CD14-positive monocyte (primary cell): ENCODE data around the gene SHOC1. TPM values are rescaled to one million over a fixed set of nuclear protein-coding genes. Genes with fewer than 3 reads are reported as not detected.

Experiments used
- DNase-seq, 3 donors: peaks; one replicate each; pipeline ENCODE4 v3.0.0-alpha.2; 2011 to 2022
- H2AFZ ChIP-seq: 2 replicates; pipeline ENCODE4 v1.6.0; 2012; ENCODE audit warnings: mild to moderate bottlenecking, low read depth, low read length, inconsistent platforms; ENCODE audit not compliant: insufficient read depth, poor library complexity, severe bottlenecking
- H3K27ac ChIP-seq, 2 donors: 1 replicate in 1 of 2; 2 replicates in 1 of 2; pipeline ENCODE4 v1.5.1; 2012 to 2013; ENCODE audit warnings: low read length in 2 of 2, control low read depth in 1 of 2, inconsistent platforms in 1 of 2, low read depth in 1 of 2, mild to moderate bottlenecking in 1 of 2
- H3K27me3 ChIP-seq, 2 donors: one replicate each; pipeline versions ENCODE4 v1.6.0 to v1.6.1; 2011 to 2013; ENCODE audit warnings: low read length in 2 of 2; ENCODE audit not compliant: control insufficient read depth in 2 of 2, insufficient read depth in 2 of 2
- H3K36me3 ChIP-seq, 2 donors: replicated peaks in 1 of 2; 1 replicate in 1 of 2; 2 replicates in 1 of 2; pipeline versions ENCODE4 v1.5.1 to v1.6.1; 2012 to 2013; ENCODE audit warnings: low read length in 2 of 2, control low read depth in 1 of 2, inconsistent platforms in 1 of 2, mild to moderate bottlenecking in 1 of 2; ENCODE audit not compliant: insufficient read depth in 2 of 2, control insufficient read depth in 1 of 2
- H3K4me1 ChIP-seq, 2 donors: 1 replicate in 1 of 2; 2 replicates in 1 of 2; pipeline versions ENCODE4 v1.5.1 to v1.6.1; 2012 to 2013; ENCODE audit warnings: low read length in 2 of 2, control low read depth in 1 of 2, inconsistent platforms in 1 of 2, mild to moderate bottlenecking in 1 of 2, moderate library complexity in 1 of 2; ENCODE audit not compliant: insufficient read depth in 2 of 2, control insufficient read depth in 1 of 2
- H3K4me2 ChIP-seq: replicated peaks from 2 replicates; pipeline ENCODE3; 2012; ENCODE audit warnings: low read length, moderate library complexity, mild to moderate bottlenecking; ENCODE audit not compliant: poor library complexity, severe bottlenecking; ENCODE audit errors: extremely low read depth
- H3K4me3 ChIP-seq, 3 experiments: fragments of 200-600 bp in 1 of 3; sonication (generic) in 1 of 3; replicated peaks in 1 of 3; 1 replicate in 2 of 3; 2 replicates in 1 of 3; pipeline ENCODE4 v1.5.1; 2011 to 2013; ENCODE audit warnings: low read length in 3 of 3, mild to moderate bottlenecking in 3 of 3, control low read depth in 2 of 3, low read depth in 2 of 3, inconsistent platforms in 1 of 3, moderate library complexity in 1 of 3
- H3K79me2 ChIP-seq: 2 replicates; pipeline ENCODE4 v1.6.0; 2012; ENCODE audit warnings: mild to moderate bottlenecking, control low read depth, inconsistent platforms, low read length, moderate library complexity; ENCODE audit not compliant: insufficient read depth
- H3K9ac ChIP-seq: 2 replicates; pipeline ENCODE4 v1.6.0; 2017; ENCODE audit warnings: low read length, mild to moderate bottlenecking; ENCODE audit not compliant: insufficient read depth, poor library complexity, severe bottlenecking
- H3K9me3 ChIP-seq, 2 donors: replicated peaks in 1 of 2; 1 replicate in 1 of 2; 2 replicates in 1 of 2; pipeline versions ENCODE4 v1.5.1 to v1.6.1; 2012 to 2013; ENCODE audit warnings: low read length in 2 of 2, control low read depth in 1 of 2; ENCODE audit not compliant: control insufficient read depth in 1 of 2, insufficient read depth in 1 of 2
- H4K20me1 ChIP-seq: 2 replicates; pipeline ENCODE4 v1.6.0; 2012; ENCODE audit warnings: mild to moderate bottlenecking, low read length, control low read depth, moderate library complexity; ENCODE audit not compliant: insufficient read depth
- H3K27ac Mint-ChIP-seq, 7 donors: one replicate each; pipeline ENCODE4 v1.8.0; 2020; ENCODE audit warnings: mild to moderate bottlenecking in 7 of 7, mixed read lengths in 7 of 7, moderate library complexity in 6 of 7, inconsistent platforms in 2 of 7
- H3K27me3 Mint-ChIP-seq, 3 donors: one replicate each; pipeline ENCODE4 v1.8.0; 2021 to 2022; ENCODE audit warnings: low read depth in 3 of 3, mild to moderate bottlenecking in 3 of 3, mixed read lengths in 3 of 3, moderate library complexity in 3 of 3, inconsistent platforms in 1 of 3
- H3K36me3 Mint-ChIP-seq, 2 donors: one replicate each; pipeline ENCODE4 v1.8.0; 2020; ENCODE audit warnings: mixed read lengths in 2 of 2, inconsistent platforms in 1 of 2, mild to moderate bottlenecking in 1 of 2
- H3K4me1 Mint-ChIP-seq: one replicate; pipeline ENCODE4 v1.8.0; 2020; ENCODE audit warnings: mild to moderate bottlenecking, mixed read lengths
- H3K4me3 Mint-ChIP-seq, 2 donors: one replicate each; pipeline ENCODE4 v1.8.0; 2020; ENCODE audit warnings: mild to moderate bottlenecking in 2 of 2, mixed read lengths in 2 of 2, moderate library complexity in 1 of 2
- H3K9me3 Mint-ChIP-seq, 7 donors: one replicate each; pipeline ENCODE4 v1.8.0; 2020 to 2022; ENCODE audit warnings: mixed read lengths in 7 of 7, mild to moderate bottlenecking in 6 of 7, moderate library complexity in 6 of 7, inconsistent platforms in 2 of 7
- WGBS: methylation state at CpG from one replicate; pipeline ENCODE4 v1.1.5; 2013; ENCODE audit warnings: missing lambda C conversion rate; ENCODE audit not compliant: insufficient coverage; 5-methylcytosine and 5-hydroxymethylcytosine counted together
- intact Hi-C, 2 donors: fragments of 100-400 bp; cut with micrococcal nuclease; formaldehyde crosslinking; loops; one replicate each; pipeline versions ENCODE4 v1.15.0 to v1.15.1; 2023
- polyA plus RNA-seq, 3 donors: library from polyadenylated mRNA; depleted of rRNA in 1 of 3; unstranded in 2 of 3; stranded (reverse) in 1 of 3; fragments of 300-500 nt in 2 of 3; fragments of >200 nt in 1 of 3; fragmentation: Illumina TruSeq in 2 of 3; gene quantifications; 1 replicate in 2 of 3; 2 replicates in 1 of 3; pipeline ENCODE4 v1.2.3, GENCODE V29; 2012 to 2021
- TF ChIP-seq, protein P1 (sequence below): fragments of 200-600 bp; IDR thresholded peaks from one replicate; pipeline ENCODE4 v1.8.0; 2022; ENCODE audit warnings: antibody characterized with exemption, mild to moderate bottlenecking

Gene SHOC1
- polyA plus RNA-seq, 3 donors: not detected

DNA sequence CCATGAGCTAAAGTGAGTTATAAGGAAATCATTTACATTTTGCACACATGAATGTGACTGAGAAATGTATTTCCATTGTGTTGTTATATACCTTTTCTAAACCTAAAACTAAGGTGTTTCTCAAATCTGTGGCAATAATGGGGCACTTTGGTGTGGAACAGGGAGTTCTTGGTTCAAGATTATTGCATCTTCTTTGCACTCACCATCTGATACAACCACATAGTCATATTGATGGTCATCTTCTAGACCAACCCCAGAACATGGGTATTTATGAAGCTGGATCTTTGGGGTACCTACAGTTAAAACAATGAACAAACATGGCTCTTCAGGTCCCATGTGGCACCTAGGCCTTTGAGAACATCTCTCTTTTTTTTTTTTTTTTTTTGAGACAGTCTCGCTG is 24.6 kb upstream of the SHOC1 start:
- no peak overlapping the region for H2AFZ ChIP-seq
- H3K4me2 ChIP-seq: no peak overlapping the region
- H3K27ac Mint-ChIP-seq: no peak overlapping the region
- H3K27me3 Mint-ChIP-seq: peaks cover 1 to 12% (median 5%) of the 10 kb centered on the region in 3 donors
- H3K36me3 ChIP-seq: no peaks in the 10 kb centered on the region
- no peaks in the 10 kb centered on the region for H3K4me1 ChIP-seq
- no peak overlapping the region for H3K4me3 Mint-ChIP-seq
- no peaks in the 10 kb centered on the region for H3K79me2 ChIP-seq
- no peaks in the 10 kb centered on the region for H3K4me1 Mint-ChIP-seq
- no peaks in the 10 kb centered on the region for H3K27me3 ChIP-seq
- H3K9me3 Mint-ChIP-seq: peaks cover 0 to 2% (median 0%) of the 10 kb centered on the region in 7 donors
- H3K36me3 Mint-ChIP-seq: no peaks in the 10 kb centered on the region
- TF ChIP-seq, protein P1, sequence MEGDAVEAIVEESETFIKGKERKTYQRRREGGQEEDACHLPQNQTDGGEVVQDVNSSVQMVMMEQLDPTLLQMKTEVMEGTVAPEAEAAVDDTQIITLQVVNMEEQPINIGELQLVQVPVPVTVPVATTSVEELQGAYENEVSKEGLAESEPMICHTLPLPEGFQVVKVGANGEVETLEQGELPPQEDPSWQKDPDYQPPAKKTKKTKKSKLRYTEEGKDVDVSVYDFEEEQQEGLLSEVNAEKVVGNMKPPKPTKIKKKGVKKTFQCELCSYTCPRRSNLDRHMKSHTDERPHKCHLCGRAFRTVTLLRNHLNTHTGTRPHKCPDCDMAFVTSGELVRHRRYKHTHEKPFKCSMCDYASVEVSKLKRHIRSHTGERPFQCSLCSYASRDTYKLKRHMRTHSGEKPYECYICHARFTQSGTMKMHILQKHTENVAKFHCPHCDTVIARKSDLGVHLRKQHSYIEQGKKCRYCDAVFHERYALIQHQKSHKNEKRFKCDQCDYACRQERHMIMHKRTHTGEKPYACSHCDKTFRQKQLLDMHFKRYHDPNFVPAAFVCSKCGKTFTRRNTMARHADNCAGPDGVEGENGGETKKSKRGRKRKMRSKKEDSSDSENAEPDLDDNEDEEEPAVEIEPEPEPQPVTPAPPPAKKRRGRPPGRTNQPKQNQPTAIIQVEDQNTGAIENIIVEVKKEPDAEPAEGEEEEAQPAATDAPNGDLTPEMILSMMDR: no peak
- intact Hi-C loops: no loop called here
- no CpG with 5 or more reads among the region's 1 CpG for WGBS
- H3K27ac ChIP-seq: no peak overlapping the region
- no peaks in the 10 kb centered on the region for H3K9me3 ChIP-seq
- no peaks in the 10 kb centered on the region for H4K20me1 ChIP-seq
- DNase-seq: no peak
- H3K9ac ChIP-seq: no peak overlapping the region
- H3K4me3 ChIP-seq: no peak overlapping the region

DNA sequence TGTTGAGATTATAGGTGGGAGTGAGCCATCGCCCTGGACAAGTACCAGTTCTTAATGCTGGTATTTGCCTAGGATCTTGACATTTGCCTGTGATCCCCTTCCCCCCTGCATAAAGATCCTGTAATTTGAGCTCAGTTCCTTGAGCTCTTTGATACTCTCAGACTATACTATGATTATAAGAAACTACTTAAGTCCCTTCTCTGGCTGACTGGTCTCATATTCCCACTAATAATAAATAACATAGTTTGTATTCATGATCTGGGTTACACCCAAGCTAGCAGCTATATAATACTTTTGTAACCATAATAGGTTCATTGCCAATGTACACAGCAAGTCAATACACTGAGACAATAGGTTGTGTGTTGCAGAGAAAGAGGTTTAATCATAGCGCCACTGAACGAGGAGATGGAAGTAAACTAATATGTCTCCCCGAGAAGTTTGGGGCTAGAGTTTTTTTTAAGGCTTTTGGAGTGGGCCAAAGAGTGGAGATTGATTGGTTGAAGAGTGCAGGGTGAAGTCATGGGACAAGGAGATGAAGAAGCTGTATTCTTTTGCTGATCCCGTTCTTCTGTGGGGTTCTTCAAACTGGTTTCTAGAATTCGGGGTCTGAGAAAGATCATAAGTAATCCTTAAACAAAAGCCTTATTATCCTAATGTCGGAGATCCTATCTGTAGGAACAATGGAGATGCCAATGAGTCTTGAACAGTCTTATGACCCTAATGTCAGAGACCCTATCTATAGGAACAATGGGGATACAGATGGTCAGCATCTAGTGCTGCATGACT is 20.7 kb upstream of the SHOC1 start:
- H3K36me3 ChIP-seq: no peaks in the 10 kb centered on the region
- no peaks in the 10 kb centered on the region for H3K4me1 ChIP-seq
- H3K36me3 Mint-ChIP-seq: no peaks in the 10 kb centered on the region
- intact Hi-C loops: no loop called here
- WGBS: 91% methylated on average over 3 of the region's 7 CpGs
- H3K79me2 ChIP-seq: no peaks in the 10 kb centered on the region
- TF ChIP-seq, protein P1: no peak
- no peak overlapping the region for H3K4me2 ChIP-seq
- DNase-seq: no peak
- no peaks in the 10 kb centered on the region for H3K9me3 ChIP-seq
- H2AFZ ChIP-seq: no peak overlapping the region
- H4K20me1 ChIP-seq: no peaks in the 10 kb centered on the region
- H3K4me3 ChIP-seq: no peak overlapping the region
- H3K9me3 Mint-ChIP-seq: peaks cover 0 to 2% (median 0%) of the 10 kb centered on the region in 7 donors
- no peaks in the 10 kb centered on the region for H3K4me1 Mint-ChIP-seq
- no peak overlapping the region for H3K27ac ChIP-seq
- peaks cover 2 to 3% (median 2%) of the 10 kb centered on the region in 3 donors for H3K27me3 Mint-ChIP-seq
- H3K27me3 ChIP-seq: no peaks in the 10 kb centered on the region
- H3K9ac ChIP-seq: no peak overlapping the region
- no peak overlapping the region for H3K27ac Mint-ChIP-seq
- no peak overlapping the region for H3K4me3 Mint-ChIP-seq
